GM19043 (cell line): ENCODE data around the gene SLC12A4.
"Not testable (repeated sequence)": the region's sequence is repeated elsewhere in the genome, so short reads cannot be mapped to it uniquely, and the experiment has no call there.

Experiments
- ATAC-seq: cut with Tn5 transposase; IDR thresholded peaks from one replicate; pipeline ENCODE4 v1.9.1; 2021; ENCODE audit warnings: low read depth; ENCODE audit not compliant: unreplicated experiment

The SLC12A4 gene

GRCh38 chr16:67943619-67944504 lies 24.6 kb downstream of the SLC12A4 start, which contains the start of gene LCAT:
TSS of gene LCAT (minus strand) at chr16:67944120. CDS start at chr16:67944101, 19 bp downstream.
- no peak for ATAC-seq

- ATAC-seq: no peak
These were observed 25.2 kb downstream of the SLC12A4 start for GRCh38 chr16:67943256-67943618.

GRCh38 chr16:67942510-67943255 lies 25.8 kb downstream of the SLC12A4 start:
- no peak for ATAC-seq

DNA sequence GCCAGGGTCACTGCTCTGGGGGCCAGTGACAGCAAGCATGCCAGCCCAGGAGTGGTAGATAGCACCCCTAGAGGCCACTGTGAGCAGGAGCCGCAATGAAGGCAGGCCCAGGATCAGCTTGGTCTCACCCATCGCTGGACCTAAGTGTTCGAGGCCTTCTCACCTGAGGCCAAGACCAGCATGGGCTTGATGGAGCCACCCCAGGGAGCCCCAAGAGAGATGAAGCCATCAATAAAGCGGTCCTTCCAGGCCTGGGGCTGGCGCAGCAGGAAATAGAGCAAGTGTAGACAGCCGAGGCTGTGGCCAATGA lies 26.3 kb downstream of the SLC12A4 start:
- ATAC-seq: no peak

DNA sequence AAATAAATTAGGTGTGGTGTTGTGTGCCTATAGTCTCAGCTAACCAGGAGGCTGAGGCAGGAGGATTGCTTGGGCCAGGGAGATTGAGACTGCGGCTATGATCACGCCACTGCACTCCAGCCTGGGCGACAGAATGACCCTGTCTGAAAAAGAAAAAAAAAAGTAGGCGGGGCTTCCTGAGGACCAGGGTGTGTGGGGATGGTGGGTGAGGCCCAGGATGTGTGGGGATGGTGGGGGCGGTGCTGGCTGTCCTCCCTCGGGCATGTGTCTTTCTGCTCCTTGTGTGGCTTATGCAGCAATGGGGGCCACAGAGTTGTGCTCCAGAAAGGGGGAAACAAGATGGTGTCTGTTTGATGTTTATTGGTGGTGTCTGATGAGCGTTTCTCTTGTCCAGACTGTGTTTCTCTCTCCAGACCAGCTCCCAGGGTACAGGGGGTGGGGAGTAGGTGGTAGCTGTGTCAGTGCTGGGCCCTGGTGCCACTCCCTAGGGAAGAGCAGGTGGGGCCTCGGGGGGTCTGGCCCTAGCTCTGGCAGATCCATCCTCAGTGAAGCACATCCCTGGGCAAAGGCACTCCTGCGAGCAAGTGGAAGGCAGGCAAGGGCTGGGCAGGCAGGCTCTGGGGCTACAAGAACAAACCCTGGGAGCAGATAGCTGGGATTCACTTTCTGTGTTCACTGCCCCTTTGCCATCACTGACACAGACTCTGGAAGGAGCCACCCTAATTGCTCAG lies 26.8 kb downstream of the SLC12A4 start:
- no peak for ATAC-seq

- no peak for ATAC-seq
These were observed 27.9 kb downstream of the SLC12A4 start for GRCh38 chr16:67940446-67941089.

DNA sequence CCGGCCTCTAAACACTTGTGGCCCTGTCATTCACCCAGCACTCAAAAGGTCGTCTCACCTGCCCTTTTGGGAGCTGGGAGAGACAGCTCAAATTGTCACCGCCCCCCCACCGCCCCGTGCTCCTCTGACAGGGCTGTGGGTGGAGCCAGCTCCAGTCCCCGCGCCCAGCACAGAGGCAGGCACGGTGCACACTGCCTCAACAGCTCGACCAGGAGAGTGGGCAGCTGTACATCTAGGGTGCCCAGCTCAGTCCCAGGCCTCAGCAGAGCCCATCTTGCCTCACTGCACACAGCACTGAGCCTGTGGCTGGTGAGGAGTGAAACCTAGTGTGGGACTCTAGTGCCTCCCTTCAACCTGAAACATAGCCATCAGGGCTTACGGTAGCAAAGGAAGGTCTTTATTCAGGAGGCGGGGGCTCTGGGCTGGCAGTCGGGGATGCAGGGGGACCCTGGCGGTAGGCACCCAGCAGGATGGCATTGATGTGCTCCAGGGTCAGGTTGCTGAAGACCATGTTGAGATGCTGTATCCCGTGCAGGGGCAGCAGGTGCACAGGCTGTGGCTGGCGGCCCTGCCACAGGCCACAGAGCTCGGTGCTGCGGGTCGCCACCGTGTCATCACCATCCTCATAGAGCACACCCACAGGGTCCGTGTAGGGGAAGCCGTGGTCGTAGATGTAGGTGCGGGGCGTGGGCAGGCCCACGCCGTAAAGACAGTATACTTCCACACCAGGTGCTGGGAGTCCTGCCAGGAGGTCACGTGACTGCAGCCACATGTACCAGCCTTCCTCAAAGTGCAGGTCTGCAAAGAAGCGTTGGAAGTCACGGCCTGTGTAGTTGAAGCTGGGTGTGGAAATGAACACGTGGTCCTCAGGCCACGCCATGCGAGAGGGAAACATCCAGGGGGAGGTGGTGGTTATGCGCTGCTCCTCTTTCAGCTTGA lies 28.7 kb downstream of the SLC12A4 start:
- no peak for ATAC-seq

GRCh38 chr16:67937713-67938112 lies 30.7 kb downstream of the SLC12A4 start:
- ATAC-seq: not testable (repeated sequence)

GRCh38 chr16:67936880-67937605 lies 31.4 kb downstream of the SLC12A4 start:
- no peak for ATAC-seq

DNA sequence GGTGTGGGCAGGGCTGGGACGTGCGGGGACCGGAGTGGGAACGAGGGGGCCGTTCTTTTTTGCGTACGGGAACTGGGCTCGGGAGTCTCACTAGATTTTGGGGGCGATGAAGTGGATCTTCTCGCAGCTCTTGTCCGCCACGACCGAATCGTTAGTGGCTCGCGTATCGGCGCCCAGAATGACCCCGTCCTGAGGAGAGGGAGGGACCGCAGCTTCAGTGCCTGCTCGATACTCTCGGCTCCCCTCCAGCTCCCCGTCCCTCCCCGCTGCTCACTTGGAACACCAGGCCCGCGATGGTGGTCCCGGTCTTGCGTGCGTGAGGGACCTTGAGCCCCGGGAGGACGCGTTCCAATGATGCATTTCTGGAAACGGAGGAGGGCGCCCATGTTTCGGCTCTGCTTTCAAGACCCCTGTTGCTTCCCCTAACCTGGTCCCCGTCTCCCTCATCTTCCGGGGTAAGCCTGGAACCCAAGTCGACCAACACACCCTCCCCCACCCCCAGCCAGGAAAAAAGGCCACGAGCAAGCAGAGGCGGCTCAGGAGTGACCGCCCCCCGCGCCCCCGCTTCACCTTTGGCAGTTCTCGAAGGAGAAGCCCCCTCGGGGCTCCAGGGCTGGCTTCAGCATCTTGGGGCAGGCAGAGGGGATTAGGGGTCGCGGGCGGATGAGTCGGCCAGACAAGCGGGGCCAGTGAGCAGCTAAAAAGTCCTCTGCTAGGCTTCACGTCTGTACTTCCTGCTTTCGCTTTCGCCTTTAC lies 32.1 kb downstream of the SLC12A4 start, which contains the start of gene PSMB10:
Gene PSMB10, minus strand, starts transcription at position 727 of the 756 bp plus-strand sequence. Its CDS starts 101 bp downstream, at position 626.
- ATAC-seq: peak; percentile 56

- ATAC-seq: peak; percentile 84
These were observed 32.9 kb downstream of the SLC12A4 start for GRCh38 chr16:67935402-67936123.

DNA sequence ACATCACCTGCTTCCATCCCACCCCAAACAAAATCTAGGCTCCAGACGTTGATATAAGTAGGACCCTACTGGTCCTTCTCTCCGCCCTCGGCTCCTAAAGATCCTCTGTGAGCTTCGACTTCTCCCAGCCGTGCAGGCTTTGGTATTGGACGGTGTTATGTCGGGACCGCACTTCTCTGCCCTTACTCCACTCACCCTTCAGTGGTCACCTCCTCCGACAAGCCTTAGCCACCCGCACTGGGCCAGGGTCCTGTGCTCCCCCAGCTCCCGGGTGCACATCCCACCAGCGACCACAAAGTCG lies 33.4 kb downstream of the SLC12A4 start:
- ATAC-seq: no peak

DNA sequence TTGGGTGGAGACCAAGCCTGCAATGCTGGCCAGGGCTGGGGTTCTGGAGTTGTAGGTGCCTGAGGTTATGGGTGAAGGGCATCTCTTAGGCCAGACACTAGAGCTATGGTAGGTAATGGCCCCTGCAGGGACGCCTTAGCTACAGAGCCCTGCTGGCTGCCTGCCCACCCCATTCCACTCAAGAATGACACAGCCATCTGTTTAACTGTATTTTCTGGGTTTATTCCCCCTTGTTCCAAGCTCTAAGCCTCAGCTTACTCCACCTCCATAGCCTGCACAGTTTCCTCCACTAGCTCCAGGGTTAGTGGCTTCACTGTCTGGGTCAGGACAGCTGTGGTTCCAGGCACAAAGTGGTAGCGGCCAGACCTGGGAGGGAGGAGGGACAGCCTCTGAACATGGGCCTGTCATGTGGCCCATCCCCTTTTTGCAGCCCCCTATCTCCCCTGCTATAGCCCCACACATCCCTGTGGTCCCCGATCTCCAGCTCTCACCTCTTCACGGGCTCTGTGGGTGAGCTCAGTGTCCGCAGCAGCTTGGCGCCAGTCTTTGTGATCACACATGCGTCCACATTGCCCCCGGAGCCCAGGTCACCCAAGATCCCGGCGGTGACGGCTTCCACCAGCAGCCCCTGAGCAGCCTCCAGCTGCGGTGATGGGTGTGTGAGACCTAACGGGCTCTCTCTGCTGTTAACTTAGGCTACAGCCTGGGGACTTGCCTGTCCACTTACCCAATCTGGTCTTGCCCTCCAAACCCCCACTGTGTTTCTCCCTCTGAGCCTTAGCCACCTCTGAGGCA lies 33.9 kb downstream of the SLC12A4 start:
- no peak for ATAC-seq

GRCh38 chr16:67933805-67934204 lies 34.6 kb downstream of the SLC12A4 start:
- ATAC-seq: no peak

- ATAC-seq: no peak
These were observed 36.0 kb downstream of the SLC12A4 start for GRCh38 chr16:67932462-67932840.

- no peak for ATAC-seq
These were observed 36.5 kb downstream of the SLC12A4 start, which contains the start of gene CTRL for GRCh38 chr16:67931712-67932461. TSS of gene CTRL (minus strand) at chr16:67931862. CDS start at chr16:67931852, 10 bp downstream.
